Measurements from ENCODE around the gene FAM177A1. TPM values are rescaled to one million over a fixed set of nuclear protein-coding genes. Genes with fewer than 3 reads are reported as not detected.

The FAM177A1 gene
- total RNA-seq, 2 donors from 2014 or later: 58.1 to 61.8 TPM

DNA sequence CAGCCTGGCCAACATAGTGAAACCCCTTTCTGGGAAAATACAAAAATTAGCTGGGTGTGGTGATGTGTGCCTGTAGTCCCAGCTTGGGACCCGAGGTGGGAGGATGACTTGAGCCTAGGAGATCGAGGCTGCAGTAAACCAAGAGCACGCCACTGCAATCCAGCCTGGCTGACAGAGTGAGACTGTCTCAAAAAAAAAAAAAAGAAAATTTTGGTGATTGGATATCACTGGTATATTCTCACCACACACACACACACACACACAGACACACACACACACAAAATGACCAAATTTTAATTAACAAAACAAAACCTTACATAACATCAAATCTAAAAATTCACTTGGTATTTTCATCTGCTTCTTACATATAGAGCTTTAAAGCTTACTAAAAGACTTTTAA lies 3.4 kb upstream of the FAM177A1 start:
- DNase-seq (ENCODE audit: low spot score): no peak
- H3K4me1 ChIP-seq: peaks cover 0 to 13% of the 10 kb centered on the region in 2 donors
- TF ChIP-seq, protein P1, sequence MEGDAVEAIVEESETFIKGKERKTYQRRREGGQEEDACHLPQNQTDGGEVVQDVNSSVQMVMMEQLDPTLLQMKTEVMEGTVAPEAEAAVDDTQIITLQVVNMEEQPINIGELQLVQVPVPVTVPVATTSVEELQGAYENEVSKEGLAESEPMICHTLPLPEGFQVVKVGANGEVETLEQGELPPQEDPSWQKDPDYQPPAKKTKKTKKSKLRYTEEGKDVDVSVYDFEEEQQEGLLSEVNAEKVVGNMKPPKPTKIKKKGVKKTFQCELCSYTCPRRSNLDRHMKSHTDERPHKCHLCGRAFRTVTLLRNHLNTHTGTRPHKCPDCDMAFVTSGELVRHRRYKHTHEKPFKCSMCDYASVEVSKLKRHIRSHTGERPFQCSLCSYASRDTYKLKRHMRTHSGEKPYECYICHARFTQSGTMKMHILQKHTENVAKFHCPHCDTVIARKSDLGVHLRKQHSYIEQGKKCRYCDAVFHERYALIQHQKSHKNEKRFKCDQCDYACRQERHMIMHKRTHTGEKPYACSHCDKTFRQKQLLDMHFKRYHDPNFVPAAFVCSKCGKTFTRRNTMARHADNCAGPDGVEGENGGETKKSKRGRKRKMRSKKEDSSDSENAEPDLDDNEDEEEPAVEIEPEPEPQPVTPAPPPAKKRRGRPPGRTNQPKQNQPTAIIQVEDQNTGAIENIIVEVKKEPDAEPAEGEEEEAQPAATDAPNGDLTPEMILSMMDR (IDR thresholded peaks at IDR 0.05): no peak
- H3K27ac ChIP-seq: no peak overlapping the region
- no peaks in the 10 kb centered on the region for H3K27me3 ChIP-seq
- no peaks in the 10 kb centered on the region for H3K36me3 ChIP-seq
- no peak overlapping the region for H3K4me3 ChIP-seq
- H3K9me3 ChIP-seq: no peaks in the 10 kb centered on the region

DNA sequence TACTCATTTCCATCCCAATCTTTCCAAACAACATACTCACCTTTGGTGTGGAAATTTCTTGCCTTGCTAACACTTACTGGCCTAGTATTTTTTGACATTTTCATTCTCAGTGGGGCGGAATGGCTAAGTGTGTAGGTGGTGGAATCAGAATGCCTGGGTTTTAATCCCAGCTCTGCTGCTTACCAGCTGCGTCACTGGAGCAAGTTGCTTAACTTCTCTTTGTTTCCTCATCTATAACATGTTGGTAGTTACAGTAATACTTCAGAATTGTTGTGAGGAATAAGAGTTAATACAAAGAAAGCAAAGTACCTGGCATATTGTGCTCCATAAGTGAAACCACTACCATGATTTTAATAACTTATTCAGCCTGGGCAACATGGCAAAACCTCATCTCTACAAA lies 3.0 kb upstream of the FAM177A1 start:
- Histone ChIP-seq H3K27me3 (no peaks in the 10 kb centered on the region), H3K4me1 (peaks cover 0 to 18% of the 10 kb centered on the region in 2 donors), H3K9me3 (no peaks in the 10 kb centered on the region), H3K27ac (no peak overlapping the region), H3K36me3 (no peaks in the 10 kb centered on the region), H3K4me3 (no peak overlapping the region)
- TF ChIP-seq, protein P1 (IDR thresholded peaks at IDR 0.05): no peak
- DNase-seq (ENCODE audit: low spot score): no peak

DNA sequence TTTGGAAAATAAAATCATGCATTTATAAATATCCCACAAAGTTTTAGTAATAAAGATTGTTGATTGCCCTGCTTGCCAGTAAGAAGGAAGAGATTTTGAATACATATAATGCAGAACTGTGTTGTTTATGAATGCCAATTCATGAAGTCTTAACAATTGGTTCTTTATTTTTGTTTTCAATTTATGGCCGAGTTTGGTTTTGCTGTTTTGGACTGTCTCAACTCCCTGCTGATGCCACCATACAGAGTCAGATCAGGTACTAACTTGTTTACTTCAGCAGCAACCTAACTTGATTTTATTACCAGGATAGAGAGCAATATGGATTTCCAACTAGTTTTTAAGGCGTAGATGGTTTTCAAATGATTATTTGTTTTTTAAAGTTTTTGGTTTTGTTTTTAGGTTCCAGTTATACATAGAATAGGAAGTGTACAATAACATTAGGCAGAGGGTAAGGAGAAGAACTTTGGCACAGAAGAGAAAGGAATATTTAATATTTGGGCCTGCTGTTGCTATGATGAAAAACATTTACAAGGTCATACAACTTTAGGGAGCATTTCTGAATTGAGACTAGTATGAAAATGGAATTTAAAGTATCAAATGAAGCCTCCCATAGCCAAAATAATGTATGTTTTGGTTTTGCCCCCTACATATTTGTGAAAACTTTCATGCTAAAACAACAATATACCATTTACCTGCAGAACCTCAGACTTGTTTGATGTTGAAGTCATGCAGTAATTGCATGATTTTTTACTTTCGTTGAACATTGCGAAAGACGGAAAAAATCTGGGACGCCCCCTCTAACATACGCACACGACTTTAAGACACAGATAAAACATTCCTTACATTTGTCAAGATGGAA lies 904 bp upstream of the FAM177A1 start:
- TF ChIP-seq, protein P1 (IDR thresholded peaks at IDR 0.05): no peak
- Histone ChIP-seq H3K4me1 (peaks cover 0 to 34% of the 10 kb centered on the region in 2 donors), H3K4me3 (peak overlapping the region; percentile 62 to 79), H3K27ac (peak overlapping the region; percentile 96 to 98), H3K27me3 (no peaks in the 10 kb centered on the region), H3K36me3 (no peaks in the 10 kb centered on the region), H3K9me3 (no peaks in the 10 kb centered on the region)
- no peak for DNase-seq (ENCODE audit: low spot score)

DNA sequence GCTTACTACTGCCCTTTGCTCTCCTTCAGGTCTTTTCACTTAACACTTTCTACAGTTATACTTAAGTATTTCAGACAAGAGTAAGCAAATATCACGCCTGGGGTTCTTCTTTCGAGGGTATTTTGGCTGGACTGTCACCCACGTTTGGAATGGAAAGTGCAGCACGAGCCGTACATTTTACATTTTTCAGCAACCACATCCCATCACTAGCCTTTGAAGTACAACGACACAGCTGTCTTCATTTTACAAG lies 349 bp upstream of the FAM177A1 start:
- DNase-seq (ENCODE audit: low spot score): no peak

DNA sequence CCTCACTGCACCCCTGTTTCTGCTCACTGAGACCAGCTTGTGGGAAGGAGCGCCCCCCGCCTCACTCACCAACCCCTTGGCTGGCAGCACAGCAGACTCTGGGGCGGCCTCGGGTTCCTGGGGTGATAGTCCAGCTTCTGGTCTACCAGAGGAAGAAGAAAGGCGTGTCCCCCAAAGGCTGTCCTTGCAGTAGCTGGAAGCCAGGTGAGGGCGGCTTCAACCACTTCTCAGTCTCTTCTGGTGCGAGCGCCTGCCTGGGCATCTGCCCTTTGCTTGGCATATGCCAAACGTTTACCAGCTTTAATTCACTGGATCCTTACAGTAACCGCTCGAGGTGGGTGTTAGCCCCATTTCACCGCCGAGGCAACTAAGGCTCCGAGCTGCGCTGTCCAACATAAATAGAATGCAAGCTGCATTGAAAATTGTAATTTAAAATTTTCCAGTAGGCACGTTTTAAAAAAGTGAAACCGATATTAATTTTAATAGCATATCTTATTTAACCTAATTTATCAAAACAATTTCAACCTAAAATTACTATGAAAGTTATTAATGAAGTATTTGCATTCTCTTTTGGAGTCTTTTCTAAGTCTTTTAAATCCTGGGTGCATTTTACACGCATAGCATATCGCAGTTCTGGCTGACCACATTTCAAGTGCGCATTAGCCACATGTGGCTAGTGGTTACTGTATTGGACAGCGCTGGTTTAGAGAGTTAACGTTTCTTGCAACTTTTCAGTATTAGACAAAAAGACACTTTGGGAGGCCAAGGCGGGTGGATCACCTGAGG lies 872 bp downstream of the FAM177A1 start:
- peak; percentile 71 for DNase-seq (ENCODE audit: low spot score)
- TF ChIP-seq, protein P1 (IDR thresholded peaks at IDR 0.05): peak in 1 of 2 donors; percentile 16
- H3K27me3 ChIP-seq: no peaks in the 10 kb centered on the region
- H3K36me3 ChIP-seq: no peaks in the 10 kb centered on the region
- H3K9me3 ChIP-seq: no peaks in the 10 kb centered on the region
- H3K4me1 ChIP-seq: peaks cover 0 to 47% of the 10 kb centered on the region in 2 donors
- H3K27ac ChIP-seq: peak overlapping the region; percentile 96 to 98
- peak overlapping the region; percentile 62 to 79 for H3K4me3 ChIP-seq

More for the DNA sequence above, 349 bp upstream of the FAM177A1 start:
- TF ChIP-seq, protein P1 (IDR thresholded peaks at IDR 0.05): no peak
- Histone ChIP-seq H3K27me3 (no peaks in the 10 kb centered on the region), H3K4me1 (peaks cover 0 to 39% of the 10 kb centered on the region in 2 donors), H3K36me3 (no peaks in the 10 kb centered on the region), H3K9me3 (no peaks in the 10 kb centered on the region), H3K27ac (peak overlapping the region; percentile 96 to 98), H3K4me3 (peak overlapping the region; percentile 62 to 79)

Measured in right atrium auricular region (tissue), 2 donors.